Endothelial cell of umbilical vein (primary cell): Measurements from ENCODE around the gene RUVBL1. TPM values are rescaled to one million over a fixed set of nuclear protein-coding genes. Genes with fewer than 3 reads are reported as not detected.

Experiments used
- BruUV-seq: library from RNA; stranded (reverse); fragments of 400-500 nt; replicated peaks from 2 replicates; lab custom pipeline; 2021; lab: Mats Ljungman, UMichigan
- CTCF ChIA-PET: fragments of 300-600, 350-600 bp; sonication (Branson Sonifier 250); formaldehyde crosslinking; loops from one replicate; lab custom pipeline; 2021; ENCODE audit warnings: antibody characterized with exemption, inconsistent platforms; lab: Charles Lee
- POLR2A ChIA-PET: fragments of 300-600, 350-600 bp; sonication (Branson Sonifier 250); formaldehyde crosslinking; loops from one replicate; lab custom pipeline; 2021; ENCODE audit warnings: antibody characterized with exemption, inconsistent platforms; lab: Charles Lee
- DNase-seq: peaks from one replicate; pipeline ENCODE4 v3.0.0-alpha.2; 2011; ENCODE audit warnings: low read depth, low spot score
- FAIRE-seq: peaks from 2 replicates; lab custom pipeline; 2011; peaks lifted over from hg19 to GRCh38; lab: Jason Lieb, UNC
- H2AFZ ChIP-seq: 2 replicates; pipeline ENCODE4 v1.6.0; 2012; ENCODE audit warnings: low read depth, low read length, control low read depth, inconsistent platforms
- H3K27ac ChIP-seq: 2 replicates; pipeline ENCODE4 v1.5.1; 2011; ENCODE audit warnings: low read depth, mild to moderate bottlenecking, control low read depth, low read length, moderate library complexity; ENCODE audit not compliant: insufficient read depth
- H3K27me3 ChIP-seq, 2 experiments: 2 replicates each; pipeline versions ENCODE4 v1.6.0 to v1.6.1; 2011; ENCODE audit warnings: low read length in 2 of 2, mixed read lengths in 1 of 2; ENCODE audit not compliant: control insufficient read depth in 2 of 2, insufficient read depth in 2 of 2
- H3K36me3 ChIP-seq, 2 experiments: 2 replicates in 1 of 2; 3 replicates in 1 of 2; pipeline ENCODE4 v1.5.1; 2011; ENCODE audit warnings: low read length in 2 of 2, mild to moderate bottlenecking in 1 of 2, moderate library complexity in 1 of 2; ENCODE audit not compliant: control insufficient read depth in 2 of 2, insufficient read depth in 2 of 2; ENCODE audit errors: extremely low read depth in 1 of 2
- H3K4me1 ChIP-seq: 3 replicates; pipeline ENCODE4 v1.5.1; 2011; ENCODE audit warnings: mild to moderate bottlenecking, low read length; ENCODE audit not compliant: control insufficient read depth, insufficient read depth; ENCODE audit errors: extremely low read depth
- H3K4me2 ChIP-seq: 2 replicates; pipeline ENCODE4 v1.6.1; 2011; ENCODE audit warnings: low read length, control low read depth, mixed read lengths; ENCODE audit not compliant: insufficient read depth
- H3K4me3 ChIP-seq, 3 experiments: fragments of 200-600 bp in 1 of 3; sonication (generic), shearing (Covaris generic) in 1 of 3; replicated peaks in 1 of 3; 2 replicates each; pipeline ENCODE4 v1.5.1; 2011 to 2016; ENCODE audit warnings: control low read depth in 3 of 3, low read length in 3 of 3, mild to moderate bottlenecking in 2 of 3, inconsistent platforms in 1 of 3, low read depth in 1 of 3, moderate library complexity in 1 of 3; ENCODE audit not compliant: insufficient read depth in 1 of 3
- H3K79me2 ChIP-seq: 2 replicates; pipeline ENCODE4 v1.6.0; 2012; ENCODE audit warnings: low read length, inconsistent platforms; ENCODE audit not compliant: control insufficient read depth, insufficient read depth
- H3K9ac ChIP-seq: replicated peaks from 2 replicates; pipeline ENCODE3; 2011; ENCODE audit warnings: low read length, control low read depth; ENCODE audit not compliant: insufficient read depth; ENCODE audit errors: extremely low read depth
- H3K9me1 ChIP-seq: replicated peaks from 3 replicates; pipeline ENCODE4 v1.6.0; 2011; ENCODE audit warnings: mild to moderate bottlenecking, low read length; ENCODE audit not compliant: control insufficient read depth, insufficient read depth; ENCODE audit errors: extremely low read depth
- H3K9me3 ChIP-seq: replicated peaks from 2 replicates; pipeline ENCODE4 v1.5.1; 2012; ENCODE audit warnings: low read length, inconsistent platforms; ENCODE audit not compliant: control insufficient read depth, insufficient read depth
- H4K20me1 ChIP-seq: replicated peaks from 2 replicates; pipeline ENCODE3; 2011; ENCODE audit warnings: mild to moderate bottlenecking, low read length; ENCODE audit not compliant: control insufficient read depth, insufficient read depth; ENCODE audit errors: extremely low read depth
- EZH2 ChIP-seq: IDR thresholded peaks from 2 replicates; pipeline ENCODE4 v1.6.1; 2012; ENCODE audit warnings: borderline replicate concordance, low read depth, mild to moderate bottlenecking, moderate library complexity, low read length, inconsistent platforms; ENCODE audit not compliant: severe bottlenecking
- FOS ChIP-seq: IDR thresholded peaks from 2 replicates; pipeline ENCODE4 v1.6.1; 2011; ENCODE audit warnings: mild to moderate bottlenecking, low read length, moderate library complexity, borderline replicate concordance; ENCODE audit not compliant: insufficient read depth
- GATA2 ChIP-seq: IDR thresholded peaks from 2 replicates; pipeline ENCODE4 v1.7.0; 2011; ENCODE audit warnings: low read depth, mild to moderate bottlenecking, moderate library complexity, mixed read lengths, low read length; ENCODE audit not compliant: insufficient read length, insufficient read depth
- JUN ChIP-seq: IDR thresholded peaks from 2 replicates; pipeline ENCODE4 v1.6.1; 2011; ENCODE audit warnings: borderline replicate concordance, low read depth; ENCODE audit not compliant: insufficient read length, insufficient read depth
- MYC ChIP-seq: IDR thresholded peaks from one replicate; pipeline ENCODE4 v1.6.1; 2011; ENCODE audit warnings: mild to moderate bottlenecking, low read depth, low read length
- POLR2A ChIP-seq: IDR thresholded peaks from 2 replicates; pipeline ENCODE4 v1.6.1; 2012; ENCODE audit warnings: low read depth, mild to moderate bottlenecking, control low read depth, low read length
- POLR2AphosphoS5 ChIP-seq: IDR thresholded peaks from 2 replicates; pipeline ENCODE4 v1.6.1; 2012; ENCODE audit warnings: low read depth, mild to moderate bottlenecking, control low read depth, low read length, moderate library complexity; ENCODE audit not compliant: insufficient read depth
- dilution Hi-C: fragments of 300-500 bp; cut with MboI; formaldehyde crosslinking; loops from one replicate; pipeline ENCODE4 v1.15.0; 2019; ENCODE audit warnings: low sequenced_read_pairs; ENCODE audit not compliant: extremely low pct_ligation_motif_present
- intact Hi-C: fragments of 100-400 bp; cut with micrococcal nuclease; formaldehyde crosslinking; loops from one replicate; pipeline ENCODE4 v1.10.0; 2022
- polyA plus RNA-seq, 4 experiments: library from polyadenylated mRNA; depleted of rRNA in 3 of 4; stranded (reverse) in 3 of 4; unstranded in 1 of 4; fragments of >200 nt; gene quantifications; 2 replicates each; pipeline versions ENCODE4 v1.2.1 to v1.2.3, GENCODE V29; 2011 to 2012; ENCODE audit warnings: missing spikeins in 1 of 4
- total RNA-seq: library from RNA; stranded (reverse); gene quantifications from 2 replicates; pipeline ENCODE4 v1.2.3, GENCODE V29; 2021
- TF ChIP-seq, protein P1 (sequence below): IDR thresholded peaks from 2 replicates; pipeline ENCODE4 v1.6.1; 2011; ENCODE audit not compliant: insufficient read depth, insufficient read length
- TF ChIP-seq, protein P2 (sequence below), 2 donors: IDR thresholded peaks; 1 replicate in 1 of 2; 2 replicates in 1 of 2; pipeline ENCODE4 v1.5.1; 2011; ENCODE audit warnings: low read length in 2 of 2, mild to moderate bottlenecking in 2 of 2, moderate library complexity in 2 of 2, control low read depth in 1 of 2, inconsistent platforms in 1 of 2, low read depth in 1 of 2; ENCODE audit not compliant: insufficient read depth in 1 of 2; ENCODE audit errors: extremely low read depth in 1 of 2

Gene RUVBL1
- total and polyA plus RNA-seq, 2 donors (not counting 3 experiments of a cell fraction or from before 2014, with no cell fraction given), result 52.5 to 58.5 TPM

- POLR2A ChIA-PET, result no interaction called here
- Histone ChIP-seq H3K27me3 (no peaks in the 10 kb centered on the region), H3K36me3 (peaks cover 52 to 76% of the 10 kb centered on the region in 2 experiments), H3K4me2 (no peak overlapping the region), H3K4me3 (no peak overlapping the region), H3K9ac (no peak overlapping the region), H3K9me3 (no peaks in the 10 kb centered on the region), H3K79me2 (peaks cover 22% of the 10 kb centered on the region), H3K4me1 (peaks cover 21% of the 10 kb centered on the region), H4K20me1 (no peaks in the 10 kb centered on the region), H3K27ac (no peak overlapping the region), H2AFZ (no peak overlapping the region), H3K9me1 (no peaks in the 10 kb centered on the region)
- TF ChIP-seq FOS (no peak), POLR2A (no peak), JUN (no peak), MYC (no peak), POLR2AphosphoS5 (no peak), EZH2 (no peak), GATA2 (no peak)
- TF ChIP-seq, protein P1, sequence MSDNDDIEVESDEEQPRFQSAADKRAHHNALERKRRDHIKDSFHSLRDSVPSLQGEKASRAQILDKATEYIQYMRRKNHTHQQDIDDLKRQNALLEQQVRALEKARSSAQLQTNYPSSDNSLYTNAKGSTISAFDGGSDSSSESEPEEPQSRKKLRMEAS, result no peak
- TF ChIP-seq, protein P2, sequence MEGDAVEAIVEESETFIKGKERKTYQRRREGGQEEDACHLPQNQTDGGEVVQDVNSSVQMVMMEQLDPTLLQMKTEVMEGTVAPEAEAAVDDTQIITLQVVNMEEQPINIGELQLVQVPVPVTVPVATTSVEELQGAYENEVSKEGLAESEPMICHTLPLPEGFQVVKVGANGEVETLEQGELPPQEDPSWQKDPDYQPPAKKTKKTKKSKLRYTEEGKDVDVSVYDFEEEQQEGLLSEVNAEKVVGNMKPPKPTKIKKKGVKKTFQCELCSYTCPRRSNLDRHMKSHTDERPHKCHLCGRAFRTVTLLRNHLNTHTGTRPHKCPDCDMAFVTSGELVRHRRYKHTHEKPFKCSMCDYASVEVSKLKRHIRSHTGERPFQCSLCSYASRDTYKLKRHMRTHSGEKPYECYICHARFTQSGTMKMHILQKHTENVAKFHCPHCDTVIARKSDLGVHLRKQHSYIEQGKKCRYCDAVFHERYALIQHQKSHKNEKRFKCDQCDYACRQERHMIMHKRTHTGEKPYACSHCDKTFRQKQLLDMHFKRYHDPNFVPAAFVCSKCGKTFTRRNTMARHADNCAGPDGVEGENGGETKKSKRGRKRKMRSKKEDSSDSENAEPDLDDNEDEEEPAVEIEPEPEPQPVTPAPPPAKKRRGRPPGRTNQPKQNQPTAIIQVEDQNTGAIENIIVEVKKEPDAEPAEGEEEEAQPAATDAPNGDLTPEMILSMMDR (IDR thresholded peaks at IDR 0.05; ENCODE audit: extremely low read depth in 1 of 2, insufficient read depth in 1 of 2, low read depth in 1 of 2, low read length in 2 of 2), result no peak
- FAIRE-seq (no peak), DNase-seq (no peak)
- BruUV-seq, result no TSS peak
- intact Hi-C loops, result no loop called here
- dilution Hi-C loops, result no loop called here
- CTCF ChIA-PET, result interaction anchor here (1.0 to 5.7 kb wide), 6 partner anchors 13 to 64 kb away, joined by 3 to 34 read pairs (median 4); no protein-coding TSS in a partner anchor
Measured at GRCh38 chr3:128069271-128069670, 54.3 kb downstream of the RUVBL1 start.
